SU-DHL-6 (cell line): ENCODE results near the gene HOTAIR.

ENCODE experiments used
- H2AFZ ChIP-seq: fragments of 200-600 bp; sonication (generic); 2 replicates; pipeline ENCODE4 v1.6.1; 2014; ENCODE audit warnings: low read depth, mild to moderate bottlenecking, moderate library complexity, mixed read lengths, antibody characterized with exemption, low read length; ENCODE audit not compliant: severe bottlenecking
- H3F3A ChIP-seq: fragments of 200-600 bp; shearing (Covaris generic); 2 replicates; pipeline ENCODE4 v1.6.0; 2016; ENCODE audit warnings: antibody characterized with exemption, mild to moderate bottlenecking; ENCODE audit not compliant: insufficient read depth
- H3K27ac ChIP-seq: fragments of 200-600 bp; sonication (generic); 2 replicates; pipeline ENCODE4 v1.5.1; 2016; ENCODE audit warnings: low read depth, mild to moderate bottlenecking, low read length, moderate library complexity, mixed read lengths
- H3K27me3 ChIP-seq: fragments of 200-600 bp; sonication (generic), shearing (Covaris generic); 2 replicates; pipeline ENCODE4 v1.6.0; 2014; ENCODE audit warnings: mild to moderate bottlenecking, low read length
- H3K36me3 ChIP-seq: fragments of 200-600 bp; sonication (generic); 2 replicates; pipeline ENCODE4 v1.6.1; 2014; ENCODE audit warnings: mild to moderate bottlenecking, low read length, mixed read lengths
- H3K4me2 ChIP-seq: fragments of 300-600, 200-600 bp; shearing (Covaris generic), sonication (generic); 2 replicates; pipeline ENCODE4 v1.6.0; 2014; ENCODE audit warnings: low read length, low read depth, mild to moderate bottlenecking; ENCODE audit not compliant: poor library complexity, severe bottlenecking
- H3K4me3 ChIP-seq: fragments of 200-600 bp; sonication (generic); 2 replicates; pipeline ENCODE4 v1.5.1; 2014; ENCODE audit warnings: antibody characterized with exemption, low read length, mild to moderate bottlenecking, mixed read lengths; ENCODE audit not compliant: insufficient read depth, poor library complexity, severe bottlenecking
- H3K79me2 ChIP-seq: fragments of 200-600 bp; sonication (generic); 2 replicates; pipeline ENCODE4 v1.6.1; 2014; ENCODE audit warnings: mild to moderate bottlenecking, low read length, moderate library complexity; ENCODE audit not compliant: insufficient read depth
- H3K9ac ChIP-seq: fragments of 200-600 bp; sonication (generic); 2 replicates; pipeline ENCODE4 v1.7.0; 2014; ENCODE audit warnings: mild to moderate bottlenecking, low read length
- H3K9me2 ChIP-seq: fragments of 200-600 bp; sonication (generic); replicated peaks from 2 replicates; pipeline ENCODE4 v1.6.1; 2014; ENCODE audit warnings: low read length; ENCODE audit not compliant: insufficient read depth
- H3K9me3 ChIP-seq: fragments of 200-600 bp; sonication (generic); 2 replicates; pipeline ENCODE4 v1.6.1; 2014; ENCODE audit warnings: low read length, mixed read lengths; ENCODE audit not compliant: insufficient read depth
- H4K20me1 ChIP-seq: fragments of 200-600 bp; sonication (generic); 2 replicates; pipeline ENCODE4 v1.6.1; 2014; ENCODE audit warnings: low read depth, mild to moderate bottlenecking, antibody characterized with exemption, low read length, moderate library complexity, mixed read lengths
- EZH2phosphoT487 ChIP-seq: fragments of 200-600 bp; sonication (generic), shearing (Covaris generic); conservative IDR thresholded peaks from 2 replicates; pipeline ENCODE4 v1.6.1; 2018; ENCODE audit warnings: mild to moderate bottlenecking, antibody characterized with exemption, low read length, moderate library complexity, mixed read lengths
- TF ChIP-seq, protein P1 (sequence below): fragments of 200-600 bp; sonication (generic); IDR thresholded peaks from one replicate; pipeline ENCODE4 v1.5.1; 2017; ENCODE audit warnings: antibody characterized with exemption, mild to moderate bottlenecking, low read length, moderate library complexity; ENCODE audit not compliant: insufficient read depth, poor library complexity, severe bottlenecking

Gene HOTAIR

DNA sequence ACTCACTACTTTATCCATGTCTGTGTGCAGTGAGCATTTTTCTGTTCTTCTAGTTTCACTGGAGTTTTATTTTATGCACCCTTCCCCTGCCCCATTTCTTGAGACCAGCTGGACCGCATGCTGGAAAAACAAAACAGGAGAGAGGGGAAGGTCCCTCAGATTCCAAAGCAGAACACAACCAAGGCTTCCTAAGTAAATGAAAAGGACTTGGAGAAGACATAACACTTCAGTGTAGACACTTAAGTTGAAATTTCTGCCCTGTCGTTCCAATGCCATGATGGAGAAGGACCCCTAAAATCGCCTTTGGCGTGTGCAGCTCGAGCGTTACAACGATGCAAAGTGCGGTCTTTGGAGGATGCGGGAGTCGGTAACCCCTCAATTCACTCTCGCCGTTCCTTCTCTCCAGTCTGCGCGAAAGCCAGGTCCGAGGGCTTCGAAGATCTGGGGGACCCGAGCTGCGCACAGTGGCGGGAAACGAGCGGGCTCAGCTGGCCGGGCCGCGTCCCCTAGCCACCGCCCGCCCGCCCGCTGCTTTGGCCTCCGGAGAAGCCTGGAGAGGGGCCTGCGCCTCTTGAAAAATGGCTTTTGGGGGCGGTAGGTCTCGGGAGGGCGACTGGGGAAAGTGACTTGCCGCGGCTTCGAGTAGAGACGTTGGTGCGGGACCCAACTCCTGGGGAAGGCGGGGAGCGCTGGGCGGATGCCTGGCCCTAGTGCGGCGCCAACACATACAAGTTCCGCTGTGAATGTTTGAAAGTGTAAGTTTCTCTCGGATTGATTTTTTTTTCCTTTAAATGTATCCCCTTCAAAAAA lies 47.3 kb downstream of the HOTAIR start:
- Histone ChIP-seq H3K4me3 (no peak overlapping the region), H3K4me2 (no peak overlapping the region), H3K27me3 (no peaks in the 10 kb centered on the region; the same call in 1 of the 2 replicates), H3K27ac (no peak overlapping the region), H3K36me3 (no peaks in the 10 kb centered on the region), H2AFZ (no peak overlapping the region), H4K20me1 (no peaks in the 10 kb centered on the region), H3F3A (no peaks in the 10 kb centered on the region), H3K79me2 (no peaks in the 10 kb centered on the region), H3K9ac (no peak overlapping the region), H3K9me2 (no peaks in the 10 kb centered on the region; the same call in 1 of the 2 replicates), H3K9me3 (no peaks in the 10 kb centered on the region)
- TF ChIP-seq EZH2phosphoT487: no peak
- TF ChIP-seq, protein P1, sequence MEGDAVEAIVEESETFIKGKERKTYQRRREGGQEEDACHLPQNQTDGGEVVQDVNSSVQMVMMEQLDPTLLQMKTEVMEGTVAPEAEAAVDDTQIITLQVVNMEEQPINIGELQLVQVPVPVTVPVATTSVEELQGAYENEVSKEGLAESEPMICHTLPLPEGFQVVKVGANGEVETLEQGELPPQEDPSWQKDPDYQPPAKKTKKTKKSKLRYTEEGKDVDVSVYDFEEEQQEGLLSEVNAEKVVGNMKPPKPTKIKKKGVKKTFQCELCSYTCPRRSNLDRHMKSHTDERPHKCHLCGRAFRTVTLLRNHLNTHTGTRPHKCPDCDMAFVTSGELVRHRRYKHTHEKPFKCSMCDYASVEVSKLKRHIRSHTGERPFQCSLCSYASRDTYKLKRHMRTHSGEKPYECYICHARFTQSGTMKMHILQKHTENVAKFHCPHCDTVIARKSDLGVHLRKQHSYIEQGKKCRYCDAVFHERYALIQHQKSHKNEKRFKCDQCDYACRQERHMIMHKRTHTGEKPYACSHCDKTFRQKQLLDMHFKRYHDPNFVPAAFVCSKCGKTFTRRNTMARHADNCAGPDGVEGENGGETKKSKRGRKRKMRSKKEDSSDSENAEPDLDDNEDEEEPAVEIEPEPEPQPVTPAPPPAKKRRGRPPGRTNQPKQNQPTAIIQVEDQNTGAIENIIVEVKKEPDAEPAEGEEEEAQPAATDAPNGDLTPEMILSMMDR: no peak

DNA sequence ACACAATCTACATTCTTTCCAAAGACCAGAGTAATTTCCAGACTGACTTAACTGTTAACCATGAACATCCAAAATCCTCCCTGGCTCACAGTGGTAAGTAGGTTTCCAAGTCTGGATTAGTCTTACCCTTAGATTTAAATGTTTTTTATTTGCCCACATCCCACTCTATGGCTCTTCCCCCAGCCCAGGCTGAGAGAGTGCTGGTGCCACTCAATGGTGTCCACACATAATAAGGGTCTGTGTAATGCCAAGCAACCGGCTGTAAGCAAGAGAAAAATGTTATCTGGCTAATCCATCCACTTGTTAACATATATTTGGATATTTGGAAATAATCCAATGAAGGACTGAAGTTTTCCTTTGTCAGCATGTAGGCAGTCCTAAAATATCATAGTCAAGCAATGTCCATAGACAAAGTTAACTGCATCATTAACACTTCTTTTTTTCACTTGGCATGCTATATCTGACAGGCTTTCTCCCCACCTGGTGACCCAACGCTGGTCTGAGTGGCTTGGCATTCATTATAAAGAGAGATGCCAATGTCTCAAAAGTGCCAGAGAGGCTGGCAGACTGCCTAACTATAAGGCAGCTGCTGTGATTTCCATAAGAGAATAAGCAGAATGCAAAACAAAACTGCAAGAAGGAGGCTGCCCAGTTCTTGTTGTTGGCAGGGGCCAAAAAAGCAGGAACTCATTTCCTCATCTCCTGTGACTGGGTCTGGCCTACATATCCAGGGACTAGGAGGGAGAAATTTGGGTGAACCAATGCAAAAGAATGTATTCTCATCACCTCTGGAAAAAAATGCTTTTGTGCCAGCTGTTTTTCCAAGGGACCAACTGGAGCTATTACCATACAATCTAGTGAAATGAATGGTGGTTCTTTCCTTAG lies 50.0 kb downstream of the HOTAIR start:
- H4K20me1 ChIP-seq: no peaks in the 10 kb centered on the region
- H3K27ac ChIP-seq: no peak overlapping the region
- TF ChIP-seq EZH2phosphoT487: no peak
- TF ChIP-seq, protein P1: no peak
- H3K9ac ChIP-seq: no peak overlapping the region
- H3K4me3 ChIP-seq: no peak overlapping the region
- no peaks in the 10 kb centered on the region for H3K79me2 ChIP-seq
- no peaks in the 10 kb centered on the region for H3K9me3 ChIP-seq
- no peaks in the 10 kb centered on the region for H3K36me3 ChIP-seq
- H2AFZ ChIP-seq: no peak overlapping the region
- no peak overlapping the region for H3K4me2 ChIP-seq
- no peaks in the 10 kb centered on the region; the same call in 1 of the 2 replicates for H3K27me3 ChIP-seq
- no peaks in the 10 kb centered on the region for H3F3A ChIP-seq
- H3K9me2 ChIP-seq: no peaks in the 10 kb centered on the region; the same call in 1 of the 2 replicates

GRCh38 chr12:53916788-53917655 lies 57.7 kb downstream of the HOTAIR start:
- Histone ChIP-seq H3K27ac (no peak overlapping the region), H3K27me3 (no peaks in the 10 kb centered on the region), H3K79me2 (no peaks in the 10 kb centered on the region), H3K36me3 (no peaks in the 10 kb centered on the region), H3K4me2 (no peak overlapping the region), H2AFZ (no peak overlapping the region), H3F3A (no peaks in the 10 kb centered on the region), H4K20me1 (no peaks in the 10 kb centered on the region), H3K4me3 (no peak overlapping the region), H3K9me2 (no peaks in the 10 kb centered on the region), H3K9me3 (no peaks in the 10 kb centered on the region), H3K9ac (no peak overlapping the region)
- TF ChIP-seq EZH2phosphoT487: no peak
- TF ChIP-seq, protein P1: no peak
